Heart left ventricle (tissue), 16 donors: ENCODE measurements around the gene IRF8. TPM values are rescaled to one million over a fixed set of nuclear protein-coding genes. Genes with fewer than 3 reads are reported as not detected.

ENCODE experiments used
- ATAC-seq, 4 donors: fragments of 200-7000 bp; cut with Tn5 transposase; one replicate each; pipeline ENCODE4 v1.9.1; 2020 to 2022; ENCODE audit warnings: moderate library complexity in 4 of 4, mild to moderate bottlenecking in 3 of 4, moderate number of reproducible peaks in 1 of 4
- DNase-seq, 5 donors: peaks; one replicate each; pipeline ENCODE4 v3.0.0-alpha.2; 2020
- H3K27ac ChIP-seq, 12 donors: fragments of 200-600 bp; sonication (generic) in 4 of 12; one replicate each; pipeline versions ENCODE4 v1.5.0 to v1.8.0; 2016 to 2022; ENCODE audit warnings: mild to moderate bottlenecking in 2 of 12
- H3K27me3 ChIP-seq, 9 donors: fragments of 200-600 bp; sonication (generic) in 2 of 9; one replicate each; pipeline versions ENCODE4 v1.5.1 to v1.8.0; 2016 to 2022; ENCODE audit warnings: mild to moderate bottlenecking in 3 of 9
- H3K36me3 ChIP-seq, 9 donors: fragments of 200-600 bp; sonication (generic) in 2 of 9; one replicate each; pipeline versions ENCODE4 v1.5.0 to v1.8.0; 2018 to 2022; ENCODE audit warnings: mild to moderate bottlenecking in 2 of 9
- H3K4me1 ChIP-seq, 12 donors: fragments of 200-600 bp; sonication (generic) in 4 of 12; one replicate each; pipeline versions ENCODE4 v1.5.0 to v1.8.0; 2016 to 2022; ENCODE audit warnings: mild to moderate bottlenecking in 3 of 12
- H3K4me3 ChIP-seq, 12 donors: fragments of 200-600 bp; sonication (generic) in 4 of 12; one replicate each; pipeline versions ENCODE4 v1.5.0 to v1.8.0; 2017 to 2022; ENCODE audit warnings: mild to moderate bottlenecking in 9 of 12, moderate library complexity in 4 of 12
- H3K9me3 ChIP-seq, 12 donors: fragments of 200-600 bp; sonication (generic) in 4 of 12; one replicate each; pipeline versions ENCODE4 v1.5.0 to v1.8.0; 2016 to 2022; ENCODE audit warnings: mild to moderate bottlenecking in 1 of 12
- POLR2A ChIP-seq, 2 donors: fragments of 450-650 bp; IDR thresholded peaks; one replicate each; pipeline ENCODE4 v1.6.1; 2017; ENCODE audit warnings: antibody characterized with exemption in 2 of 2, mild to moderate bottlenecking in 2 of 2, moderate library complexity in 2 of 2
- WGBS, 4 donors: extraction: QIAGEN DNeasy Blood & Tissue Kit in 2 of 4; methylation state at CpG; one replicate each; pipeline versions ENCODE4 v1.1.5 to v1.1.7; 2013 to 2018; 5-methylcytosine and 5-hydroxymethylcytosine counted together
- intact Hi-C, 10 donors: fragments of 100-400 bp; cut with DNase I; formaldehyde crosslinking; loops; one replicate each; pipeline versions ENCODE4 v1.11.1 to v1.14.2; 2022
- polyA plus RNA-seq, 2 donors: library from polyadenylated mRNA; stranded (reverse); fragments of 200-250 nt; gene quantifications; one replicate each; pipeline ENCODE4 v1.2.3, GENCODE V29; 2013
- total RNA-seq, 9 donors: library from RNA; depleted of rRNA in 2 of 9; stranded (reverse); fragments of >200 nt in 2 of 9; fragmentation: NEBNext Ultra II Directional in 3 of 9; extraction: Animal tissue kit (Norgen Biotek cat#: 25700) in 3 of 9; gene quantifications; one replicate each; pipeline versions ENCODE4 v1.1.0 to v1.2.4, GENCODE V29; 2016 to 2023
- TF ChIP-seq, protein P1 (sequence below), 12 donors: fragments of 200-600 bp; sonication (generic) in 4 of 12; IDR thresholded peaks; one replicate each; pipeline versions ENCODE4 v1.5.0 to v1.8.0; 2018 to 2022; ENCODE audit warnings: antibody characterized with exemption in 12 of 12, mild to moderate bottlenecking in 5 of 12
- donor health status: ischemic (EF 13 %, LVEDD 7.1; RV severe dilation, severe dysfunction).
- donor health status: healthy with polysubstance abuse.
- donor health status: DM: no; HTN: yes; CAD: no.
- donor health status: DM: no; HTN: no; CAD: no.
- donor health status: ischemic (EF 25% LVEDD 6.9; RV normal size, moderate dysfunction).
- donor health status: ischemic (EF 25% LVEDD 5.7; RV mildly dilated, moderate dysfunction).
- donor health status: healthy.
- donor health status: DM: yes; HTN: yes; CAD: no.
- donor health status: ischemic (EF 35%, LVEDD 5.7; RV mildly dilated, moderate dysfunction).
- donor health status: nonischemic (EF 11% LVEDD 7.7; RV severe dilation, severe dysfunction).
- donor health status: DM: yes; HTN: yes; CAD: no.
- donor health status: PGD.
- donor health status: ischemic (EF 29% LVEDD 5.4; RV normal size, mild dysfunction).
- donor health status: nonischemic (EF 23%, LVEDD 6.1; RV moderate dilation, normal function).

Gene IRF8
- total and polyA plus RNA-seq, 11 donors: 1.0 to 31.8 (median 3.1) TPM

DNA sequence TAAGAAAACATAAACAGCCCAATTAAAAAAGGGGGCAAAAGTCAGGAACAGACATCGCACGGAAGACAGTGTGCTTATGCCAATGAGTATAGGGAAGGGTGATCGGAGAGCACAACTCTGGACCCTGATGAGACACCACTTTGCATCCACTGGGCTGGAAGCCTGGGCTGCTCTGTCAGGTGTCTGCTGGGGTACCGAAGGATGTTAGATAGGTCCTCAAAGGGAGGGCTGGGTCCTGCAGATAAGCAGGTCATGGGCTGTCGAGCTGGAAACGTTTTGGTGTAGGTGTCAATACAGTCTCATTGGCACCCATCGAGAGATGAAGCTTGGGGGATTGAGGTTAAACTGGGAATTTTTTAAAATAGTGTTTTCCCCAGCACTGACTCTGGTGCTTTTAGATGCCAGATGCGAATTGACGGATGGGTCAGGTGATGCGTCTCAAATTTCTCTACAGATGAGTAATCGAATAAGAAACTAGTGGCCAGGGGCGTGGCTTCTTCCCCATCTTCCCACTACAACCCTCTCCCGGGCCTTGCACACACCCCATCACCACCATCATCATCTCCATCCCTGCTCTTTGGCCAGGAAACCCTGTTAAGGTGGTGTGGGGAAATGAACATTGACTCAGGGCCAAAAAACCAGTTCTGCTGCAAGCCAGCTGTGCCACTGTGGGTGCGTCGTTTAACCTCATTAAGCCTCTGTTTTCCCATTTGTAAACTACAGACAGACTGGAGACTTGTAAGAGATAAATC is 47.8 kb upstream of the IRF8 start:
- DNase-seq (peak in 1 of 5 donors; percentile 15), ATAC-seq (no peak)
- TF ChIP-seq, protein P1, sequence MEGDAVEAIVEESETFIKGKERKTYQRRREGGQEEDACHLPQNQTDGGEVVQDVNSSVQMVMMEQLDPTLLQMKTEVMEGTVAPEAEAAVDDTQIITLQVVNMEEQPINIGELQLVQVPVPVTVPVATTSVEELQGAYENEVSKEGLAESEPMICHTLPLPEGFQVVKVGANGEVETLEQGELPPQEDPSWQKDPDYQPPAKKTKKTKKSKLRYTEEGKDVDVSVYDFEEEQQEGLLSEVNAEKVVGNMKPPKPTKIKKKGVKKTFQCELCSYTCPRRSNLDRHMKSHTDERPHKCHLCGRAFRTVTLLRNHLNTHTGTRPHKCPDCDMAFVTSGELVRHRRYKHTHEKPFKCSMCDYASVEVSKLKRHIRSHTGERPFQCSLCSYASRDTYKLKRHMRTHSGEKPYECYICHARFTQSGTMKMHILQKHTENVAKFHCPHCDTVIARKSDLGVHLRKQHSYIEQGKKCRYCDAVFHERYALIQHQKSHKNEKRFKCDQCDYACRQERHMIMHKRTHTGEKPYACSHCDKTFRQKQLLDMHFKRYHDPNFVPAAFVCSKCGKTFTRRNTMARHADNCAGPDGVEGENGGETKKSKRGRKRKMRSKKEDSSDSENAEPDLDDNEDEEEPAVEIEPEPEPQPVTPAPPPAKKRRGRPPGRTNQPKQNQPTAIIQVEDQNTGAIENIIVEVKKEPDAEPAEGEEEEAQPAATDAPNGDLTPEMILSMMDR (IDR thresholded peaks at IDR 0.05): no peak
- TF ChIP-seq POLR2A (IDR thresholded peaks at IDR 0.05): no peak
- peaks cover 0 to 6% (median 0%) of the 10 kb centered on the region in 12 donors for H3K9me3 ChIP-seq
- no peak overlapping the region for H3K27ac ChIP-seq
- peaks cover 0 to 18% (median 8%) of the 10 kb centered on the region in 9 donors for H3K27me3 ChIP-seq
- intact Hi-C loops: no loop called here
- no peak overlapping the region for H3K4me3 ChIP-seq
- H3K36me3 ChIP-seq: no peaks in the 10 kb centered on the region
- peaks cover 0 to 35% (median 0%) of the 10 kb centered on the region in 12 donors for H3K4me1 ChIP-seq
- 72 to 76% (median 73%) methylated on average over 15 of the region's 15 CpGs for WGBS, 4 donors

DNA sequence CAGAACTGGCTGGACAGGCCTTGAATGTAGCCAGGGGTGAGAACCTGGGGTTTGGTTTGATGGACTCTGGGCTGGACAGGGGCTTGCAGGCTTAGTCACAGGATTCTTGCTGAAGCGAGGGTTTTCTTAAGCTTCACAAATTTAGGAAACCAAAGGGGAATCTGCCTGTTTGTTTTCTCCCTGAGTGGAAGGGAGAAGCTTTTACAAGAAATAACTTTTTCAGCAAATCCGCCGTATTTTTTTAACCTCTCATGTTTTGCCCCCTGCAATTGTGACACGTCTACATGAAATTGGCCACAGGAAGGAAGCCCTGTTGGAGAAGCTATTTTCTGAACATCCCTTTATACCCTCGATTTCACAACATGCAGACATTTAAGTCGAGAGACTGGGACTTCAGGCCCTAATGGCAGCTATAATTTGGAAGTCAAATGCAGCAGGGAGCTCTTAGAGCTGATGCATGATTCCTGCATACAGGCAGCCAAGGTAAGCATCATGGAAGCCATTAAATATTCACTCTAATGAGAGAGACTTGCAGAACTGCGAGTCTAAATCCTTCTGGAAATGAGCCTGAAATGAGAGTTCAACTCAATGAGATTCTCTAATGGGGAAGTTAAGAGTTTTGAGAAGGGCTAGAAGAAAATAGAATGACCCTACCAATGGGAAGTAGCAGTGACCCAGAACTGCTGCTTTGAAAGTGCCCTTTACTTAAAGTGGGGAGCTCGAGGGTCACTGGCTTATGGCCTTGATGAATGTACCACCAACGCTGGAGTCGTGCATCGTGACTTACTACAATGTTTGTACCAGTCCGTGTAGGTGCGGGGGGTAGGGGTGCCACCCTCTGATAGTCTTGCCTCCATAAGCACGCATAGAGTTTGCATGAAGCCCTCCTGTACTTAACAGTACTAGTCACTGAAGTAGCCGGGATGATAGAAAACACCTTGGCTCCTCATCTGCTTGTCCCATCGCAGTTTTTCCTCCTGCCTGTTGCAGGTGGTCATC is 45.1 kb upstream of the IRF8 start:
- ATAC-seq (peak in 1 of 4 donors; percentile 36), DNase-seq (no peak)
- WGBS, 4 donors: 76 to 81% (median 78%) methylated on average over 16 of the region's 16 CpGs
- Histone ChIP-seq H3K4me1 (peaks cover 0 to 46% (median 0%) of the 10 kb centered on the region in 12 donors), H3K27ac (peak overlapping the region in 1 of 12 donors; percentile 80), H3K36me3 (no peaks in the 10 kb centered on the region), H3K27me3 (peaks cover 0 to 21% (median 5%) of the 10 kb centered on the region in 9 donors), H3K9me3 (peaks cover 0 to 6% (median 0%) of the 10 kb centered on the region in 12 donors), H3K4me3 (no peak overlapping the region)
- no peak for TF ChIP-seq POLR2A (IDR thresholded peaks at IDR 0.05)
- TF ChIP-seq, protein P1 (IDR thresholded peaks at IDR 0.05): no peak
- intact Hi-C loops: no loop called here

DNA sequence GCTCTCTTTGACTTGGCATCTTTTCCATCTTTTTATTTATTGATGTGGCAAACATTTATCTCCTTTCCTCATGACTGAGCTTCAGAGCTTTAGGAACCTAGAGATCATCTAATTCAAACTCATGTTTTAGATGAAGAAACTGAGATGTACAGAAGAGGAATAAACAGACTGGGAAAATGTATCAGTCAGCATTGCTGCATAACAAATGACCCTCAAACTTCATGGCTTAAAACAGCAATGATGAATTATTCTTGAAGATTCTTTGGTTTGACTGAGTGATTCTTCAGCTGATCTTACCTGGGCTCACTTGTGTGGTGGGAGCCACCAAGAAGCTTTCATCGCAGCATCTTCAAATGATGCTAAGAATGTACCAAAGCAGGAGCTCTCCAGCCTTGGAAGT is 44.0 kb upstream of the IRF8 start:
- H3K36me3 ChIP-seq: no peaks in the 10 kb centered on the region
- DNase-seq (no peak), ATAC-seq (no peak)
- H3K27ac ChIP-seq: peak overlapping the region in 1 of 12 donors; percentile 80
- WGBS, 4 donors: 100% methylated on average over 1 of the region's 1 CpG
- intact Hi-C loops: no loop called here
- H3K4me3 ChIP-seq: no peak overlapping the region
- H3K27me3 ChIP-seq: peaks cover 0 to 19% (median 8%) of the 10 kb centered on the region in 9 donors
- peaks cover 0 to 6% (median 0%) of the 10 kb centered on the region in 12 donors for H3K9me3 ChIP-seq
- TF ChIP-seq, protein P1 (IDR thresholded peaks at IDR 0.05): no peak
- no peak for TF ChIP-seq POLR2A (IDR thresholded peaks at IDR 0.05)
- H3K4me1 ChIP-seq: peaks cover 0 to 57% (median 0%) of the 10 kb centered on the region in 12 donors
